NOMO-1 (cell line): Measurements from ENCODE around the gene NSUN4.
"Not testable (repeated sequence)": the region's sequence is repeated elsewhere in the genome, so short reads cannot be mapped to it uniquely, and the experiment has no call there.

Source experiments
- DNase-seq, 2 experiments: peaks; one replicate each; lab custom pipeline; 2025; ENCODE audit not compliant: unreplicated experiment in 2 of 2; lab: John Stamatoyannopoulos, UW

NSUN4 gene

DNA sequence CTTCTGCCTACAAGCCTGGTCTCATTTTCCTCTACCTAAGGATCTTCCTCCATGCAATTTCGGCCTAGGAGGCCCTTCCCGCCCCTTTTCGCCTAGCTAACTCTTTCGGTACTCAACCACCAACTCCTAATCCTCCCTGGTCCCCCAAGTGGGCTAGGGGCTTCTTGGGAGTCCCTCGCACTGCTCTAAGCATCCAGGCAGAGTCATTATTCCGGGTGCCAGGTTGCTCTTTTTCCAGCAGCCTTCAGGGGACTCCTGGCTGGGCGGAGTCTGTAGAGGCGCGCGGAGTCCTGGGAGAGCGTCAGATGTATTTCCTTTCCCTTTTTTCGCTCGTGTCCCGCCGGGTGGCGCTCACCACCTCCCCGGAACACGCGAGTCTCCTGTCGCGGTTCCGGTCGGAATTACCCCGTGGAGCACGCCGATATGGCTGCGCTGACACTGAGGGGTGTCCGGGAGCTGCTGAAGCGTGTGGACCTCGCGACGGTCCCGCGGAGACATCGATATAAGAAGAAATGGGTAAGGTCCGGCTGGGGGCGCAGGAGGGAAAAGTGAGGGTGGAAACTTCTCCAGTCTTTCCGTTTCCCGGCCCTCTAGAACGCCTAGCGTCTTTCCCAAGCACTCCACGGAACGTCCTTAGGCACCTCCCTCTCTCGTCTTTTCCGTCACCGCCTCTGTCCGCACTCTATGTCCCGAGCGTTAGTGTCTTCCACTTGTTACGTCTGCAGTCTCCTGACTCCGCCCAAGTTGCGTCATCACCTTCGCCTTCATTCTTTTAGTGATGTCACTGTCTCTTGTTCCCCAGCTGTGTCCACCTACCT lies at the start of gene NSUN4:
TSS of gene NSUN4 (plus strand) at position 404 of the 818 bp plus-strand sequence. CDS start at position 424, 20 bp downstream.
- DNase-seq = peak; percentile 82 to 83

DNA sequence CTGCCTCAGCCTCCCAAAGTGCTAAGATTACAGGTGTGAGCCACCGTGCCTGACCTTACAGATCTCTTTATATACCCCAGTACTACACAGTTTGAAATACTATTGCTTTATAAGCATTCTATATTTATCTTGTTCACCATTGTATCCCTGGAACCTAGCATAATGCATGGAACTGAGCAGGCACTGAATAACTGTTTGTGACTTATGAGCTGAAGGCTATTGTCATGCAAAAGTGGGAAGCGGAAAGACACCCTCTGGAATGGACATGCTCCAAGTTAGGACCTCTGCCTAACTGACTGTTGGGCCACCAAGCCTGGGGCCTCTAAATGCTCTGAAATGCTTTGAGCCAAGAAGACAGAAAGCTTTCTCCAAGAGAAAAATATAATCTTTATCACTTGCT lies 45.3 kb upstream of the NSUN4 start:
- DNase-seq = no peak

GRCh38 chr1:46298387-46298786 lies 42.2 kb upstream of the NSUN4 start:
- DNase-seq = no peak

DNA sequence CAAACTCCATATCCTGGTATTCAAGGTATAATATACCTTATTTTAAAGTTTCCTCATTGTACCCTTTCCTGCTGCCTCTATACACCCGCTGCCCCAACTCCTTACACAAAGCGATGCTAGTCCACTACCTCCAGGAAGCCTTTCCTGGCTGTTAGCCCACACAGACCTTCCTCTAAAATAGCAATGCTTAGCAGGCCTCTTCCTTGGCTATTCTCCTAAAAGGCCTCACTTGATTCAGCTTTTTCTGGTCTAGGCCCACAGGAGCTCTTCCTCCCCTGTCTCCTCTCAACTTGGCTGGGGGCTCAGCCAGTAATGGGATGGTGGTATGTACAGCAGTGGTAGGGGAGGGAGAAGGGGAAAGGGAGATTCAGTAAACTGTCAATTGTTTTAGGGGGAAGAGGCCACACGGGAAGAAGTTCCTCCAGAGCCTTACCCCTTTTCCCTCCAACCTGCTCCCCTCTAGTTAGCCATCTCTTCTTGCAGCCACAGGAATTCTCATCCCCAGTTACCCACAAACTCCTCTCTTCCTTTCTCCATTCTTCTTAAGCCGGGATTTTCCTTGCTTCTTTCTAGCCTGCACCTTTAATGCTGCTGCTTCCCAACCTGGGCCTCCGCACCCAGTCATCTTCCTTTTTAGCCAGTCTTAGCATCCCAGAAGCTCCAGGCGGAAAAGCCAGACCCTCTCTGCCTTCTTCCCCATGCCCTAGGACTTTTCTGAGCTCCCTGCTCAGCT lies 39.8 kb upstream of the NSUN4 start:
- DNase-seq = no peak

GRCh38 chr1:46301406-46301807 lies 39.2 kb upstream of the NSUN4 start:
- no peak for DNase-seq

DNA sequence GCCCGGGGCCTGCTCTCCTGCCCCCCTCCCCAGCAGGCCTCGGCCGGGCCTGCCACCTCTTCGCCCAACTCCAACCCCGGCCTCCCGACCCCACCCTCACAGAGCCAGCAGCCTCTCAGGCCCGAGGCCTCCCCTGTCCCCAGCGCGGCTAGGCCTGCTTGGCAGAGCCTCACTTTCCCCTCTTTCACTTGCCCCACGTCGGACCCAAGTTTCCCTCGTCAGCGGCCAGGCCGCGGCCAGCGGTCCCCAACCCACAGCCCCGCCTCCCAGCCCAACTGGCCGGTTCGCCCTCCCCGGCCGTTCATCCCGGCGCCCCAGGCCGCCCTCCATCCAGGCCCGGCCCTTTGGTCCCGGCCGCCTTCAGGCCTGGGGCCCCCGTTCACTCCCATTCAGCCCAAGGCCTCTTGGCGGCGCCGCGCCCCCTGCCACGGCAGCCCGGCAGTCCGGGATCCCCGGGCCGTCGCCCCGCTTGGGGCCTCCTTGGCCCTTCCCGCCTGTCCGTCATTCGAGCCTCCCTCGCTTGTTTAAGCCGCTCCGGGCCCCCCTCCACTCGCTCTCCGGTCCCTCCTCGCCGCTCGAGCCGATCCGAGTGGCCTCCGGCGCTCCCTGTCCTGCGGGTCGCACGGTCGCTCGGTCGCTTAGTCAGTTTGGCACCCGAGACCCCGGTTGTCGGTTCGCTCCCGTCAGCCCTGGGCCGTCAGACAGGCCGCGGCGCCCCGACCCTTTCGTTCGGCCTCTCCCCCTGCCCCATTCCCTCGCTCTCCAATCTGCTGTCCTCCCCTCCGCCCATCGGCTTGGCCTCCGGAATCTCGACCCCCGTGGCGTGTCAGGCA lies 38.6 kb upstream of the NSUN4 start:
- DNase-seq = peak; percentile 44 to 61

- DNase-seq = no peak
These were observed 38.0 kb upstream of the NSUN4 start for GRCh38 chr1:46302641-46303037.

DNA sequence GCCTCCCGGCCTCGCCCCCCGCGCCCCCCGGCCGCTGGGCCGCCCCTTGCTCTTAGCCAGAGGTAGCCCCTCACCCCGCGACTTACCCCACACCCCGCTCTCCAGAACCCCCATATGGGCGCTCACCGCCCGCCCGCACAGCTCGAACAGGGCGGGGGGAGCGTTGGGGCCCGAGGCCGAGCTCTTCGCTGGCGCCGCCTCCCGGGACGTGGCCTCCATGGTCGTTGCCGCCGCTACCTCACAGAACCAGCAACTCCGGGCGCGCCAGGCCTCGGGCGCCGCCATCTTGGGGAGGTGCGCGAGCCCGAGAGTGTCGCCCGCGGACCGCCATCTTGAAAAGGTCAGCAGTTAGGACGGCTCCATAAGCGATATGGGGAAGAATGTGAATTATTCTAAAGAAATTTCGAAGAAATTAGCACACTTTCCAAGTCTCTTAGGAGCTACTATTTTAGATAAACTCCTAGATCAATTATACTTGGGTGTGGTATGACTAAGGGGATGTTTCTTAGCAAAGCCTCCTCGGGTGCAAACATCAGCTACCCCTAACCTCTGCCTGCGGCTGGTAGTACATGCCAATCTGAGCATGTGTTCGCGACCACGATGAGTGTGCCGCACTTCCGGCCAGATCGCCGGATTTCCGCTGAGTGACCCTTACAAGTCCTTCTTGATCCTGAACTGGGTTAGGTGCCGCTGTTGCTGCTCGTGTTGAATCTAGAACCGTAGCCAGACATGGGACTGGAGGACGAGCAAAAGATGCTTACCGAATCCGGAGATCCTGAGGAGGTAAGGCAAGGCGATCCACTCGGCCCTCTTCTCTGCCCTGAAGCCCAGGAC lies 37.4 kb upstream of the NSUN4 start, which contains the start of the genes LRRC41 and UQCRH:
TSS of gene LRRC41 (minus strand) at position 579 of the 834 bp plus-strand sequence. CDS start at position 285, 294 bp downstream.
TSS of gene UQCRH (plus strand) at position 661 of the 834 bp plus-strand sequence. CDS start at position 730, 69 bp downstream.
- DNase-seq = peak; percentile 94 to 95

- DNase-seq = no peak
These were observed 36.7 kb upstream of the NSUN4 start for GRCh38 chr1:46303872-46304326.

DNA sequence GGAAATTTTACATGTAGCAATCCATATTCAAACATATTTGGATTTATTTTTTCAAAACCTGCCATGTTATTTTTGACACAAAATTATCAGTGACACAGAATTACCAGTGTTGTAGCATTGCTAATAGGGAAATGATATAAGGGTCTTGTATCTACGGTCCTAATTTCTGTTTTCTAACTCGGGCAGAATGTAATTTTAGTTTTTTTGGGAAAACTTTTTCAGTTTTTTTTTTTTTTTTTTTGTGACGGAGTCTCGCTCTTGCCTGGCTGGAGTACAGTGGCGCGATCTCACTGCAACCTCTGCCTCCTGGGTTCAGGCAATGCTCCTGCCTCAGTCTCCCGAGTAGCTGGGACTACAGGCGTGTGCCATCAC lies 34.5 kb upstream of the NSUN4 start:
- no peak for DNase-seq

DNA sequence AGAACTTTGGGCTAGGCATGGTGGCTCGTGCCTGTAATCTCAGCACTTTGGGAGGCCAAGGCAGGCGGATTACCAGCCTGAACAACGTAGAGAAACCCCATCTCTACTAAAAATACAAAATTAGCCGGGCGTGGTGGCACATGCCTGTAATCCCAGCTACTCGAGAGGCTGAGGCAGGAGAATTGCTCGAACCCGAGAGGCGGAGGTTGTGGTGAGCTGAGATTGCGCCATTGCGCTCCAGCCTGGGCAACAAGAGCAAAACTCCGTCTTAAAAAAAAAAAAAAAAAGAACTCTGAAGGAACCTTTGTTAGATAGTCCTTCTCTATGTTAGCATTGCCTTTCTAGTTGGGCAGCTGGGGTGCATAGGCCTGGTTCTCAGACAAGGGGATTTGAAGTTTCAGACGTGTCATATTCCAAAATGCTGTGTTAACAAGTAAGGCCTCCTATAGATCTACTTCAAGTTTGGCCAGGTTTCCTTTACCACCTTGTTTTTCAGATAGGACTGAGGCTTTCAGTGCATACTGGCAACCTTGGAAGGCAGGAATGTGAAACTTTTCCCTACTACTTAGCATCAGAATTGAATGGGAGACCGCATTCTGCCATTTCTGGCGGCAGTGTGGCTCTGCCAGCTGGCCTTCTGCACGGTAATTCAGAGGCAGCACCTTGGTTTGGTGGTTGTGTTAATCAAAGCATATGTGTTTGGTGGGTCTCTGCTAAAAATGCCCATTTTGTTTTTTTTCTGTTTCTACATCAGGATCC lies 31.0 kb upstream of the NSUN4 start:
- DNase-seq = no peak

DNA sequence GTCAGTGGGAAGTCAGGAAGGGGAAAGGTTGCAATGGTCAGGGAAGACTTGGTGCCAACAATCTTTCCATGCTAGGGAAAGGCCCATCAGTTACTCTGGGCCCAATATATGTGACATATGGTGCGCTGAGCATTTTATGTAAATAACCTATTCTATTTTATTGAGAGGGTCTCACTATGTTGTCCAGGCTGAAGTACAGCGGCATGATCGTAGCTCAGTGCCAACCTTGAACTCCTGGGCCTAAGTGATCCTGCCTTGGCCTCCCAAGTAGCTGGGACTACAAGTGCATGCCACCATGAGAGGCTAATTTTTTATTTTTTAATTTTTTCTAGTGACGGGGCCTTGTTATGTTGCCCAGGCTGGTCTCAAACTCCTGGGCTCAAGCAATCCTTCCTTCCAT lies 30.3 kb upstream of the NSUN4 start:
- no peak for DNase-seq

- DNase-seq = no peak
These were observed 24.8 kb upstream of the NSUN4 start for GRCh38 chr1:46315669-46316403.

GRCh38 chr1:46317323-46317722 lies 23.3 kb upstream of the NSUN4 start:
- DNase-seq = no peak

- DNase-seq = not testable (repeated sequence)
These were observed 21.3 kb upstream of the NSUN4 start for GRCh38 chr1:46319301-46319700.

- DNase-seq = not testable (repeated sequence)
These were observed 20.4 kb upstream of the NSUN4 start for GRCh38 chr1:46319960-46320914.

- DNase-seq = not testable (repeated sequence)
These were observed 18.4 kb upstream of the NSUN4 start for GRCh38 chr1:46322191-46322590.
